HFF-Myc (cell line): ENCODE data around the gene ARHGAP21.

Experiments used
- DNase-seq: peaks from one replicate; pipeline ENCODE4 v3.0.0-alpha.2; 2011; ENCODE audit warnings: low read depth; ENCODE audit errors: extremely low read depth
- H3K4me3 ChIP-seq: replicated peaks from 2 replicates; pipeline ENCODE4 v1.5.1; 2011; ENCODE audit warnings: low read depth, mild to moderate bottlenecking, control low read depth, low read length
- TF ChIP-seq, protein P1 (sequence below): IDR thresholded peaks from 2 replicates; pipeline ENCODE4 v1.5.1; 2012; ENCODE audit warnings: mild to moderate bottlenecking, low read depth, low read length, control low read depth; ENCODE audit errors: missing control alignments

The ARHGAP21 gene

DNA sequence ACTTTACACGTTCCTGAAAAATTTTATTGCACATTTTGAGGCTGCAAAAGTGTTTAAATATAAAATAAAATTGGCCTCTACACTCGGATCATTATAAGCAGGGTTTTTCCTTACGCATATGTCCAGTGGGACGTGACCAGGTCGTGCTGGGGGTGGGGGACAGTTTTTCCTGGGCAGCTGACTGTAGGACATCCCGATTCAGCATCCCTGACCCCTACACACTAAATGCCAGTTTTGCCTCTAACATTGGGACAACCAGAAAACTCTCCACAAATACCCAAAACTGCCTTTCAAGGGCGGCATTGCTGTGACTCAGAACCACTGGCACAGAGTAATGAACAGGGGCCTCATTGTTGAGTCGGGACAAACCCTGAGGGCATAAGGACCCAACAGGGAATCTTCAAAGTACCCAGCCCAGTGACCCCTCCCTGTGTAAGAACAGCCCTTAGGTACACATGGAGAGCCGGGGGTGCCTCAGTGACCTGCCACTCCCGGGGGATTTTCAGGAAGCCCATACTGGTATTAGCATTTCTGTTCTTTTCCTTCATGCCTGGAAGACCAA, 170.6 kb downstream of the ARHGAP21 start:
- DNase-seq = no peak
- TF ChIP-seq, protein P1, sequence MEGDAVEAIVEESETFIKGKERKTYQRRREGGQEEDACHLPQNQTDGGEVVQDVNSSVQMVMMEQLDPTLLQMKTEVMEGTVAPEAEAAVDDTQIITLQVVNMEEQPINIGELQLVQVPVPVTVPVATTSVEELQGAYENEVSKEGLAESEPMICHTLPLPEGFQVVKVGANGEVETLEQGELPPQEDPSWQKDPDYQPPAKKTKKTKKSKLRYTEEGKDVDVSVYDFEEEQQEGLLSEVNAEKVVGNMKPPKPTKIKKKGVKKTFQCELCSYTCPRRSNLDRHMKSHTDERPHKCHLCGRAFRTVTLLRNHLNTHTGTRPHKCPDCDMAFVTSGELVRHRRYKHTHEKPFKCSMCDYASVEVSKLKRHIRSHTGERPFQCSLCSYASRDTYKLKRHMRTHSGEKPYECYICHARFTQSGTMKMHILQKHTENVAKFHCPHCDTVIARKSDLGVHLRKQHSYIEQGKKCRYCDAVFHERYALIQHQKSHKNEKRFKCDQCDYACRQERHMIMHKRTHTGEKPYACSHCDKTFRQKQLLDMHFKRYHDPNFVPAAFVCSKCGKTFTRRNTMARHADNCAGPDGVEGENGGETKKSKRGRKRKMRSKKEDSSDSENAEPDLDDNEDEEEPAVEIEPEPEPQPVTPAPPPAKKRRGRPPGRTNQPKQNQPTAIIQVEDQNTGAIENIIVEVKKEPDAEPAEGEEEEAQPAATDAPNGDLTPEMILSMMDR = no peak
- no peak overlapping the region for H3K4me3 ChIP-seq

DNA sequence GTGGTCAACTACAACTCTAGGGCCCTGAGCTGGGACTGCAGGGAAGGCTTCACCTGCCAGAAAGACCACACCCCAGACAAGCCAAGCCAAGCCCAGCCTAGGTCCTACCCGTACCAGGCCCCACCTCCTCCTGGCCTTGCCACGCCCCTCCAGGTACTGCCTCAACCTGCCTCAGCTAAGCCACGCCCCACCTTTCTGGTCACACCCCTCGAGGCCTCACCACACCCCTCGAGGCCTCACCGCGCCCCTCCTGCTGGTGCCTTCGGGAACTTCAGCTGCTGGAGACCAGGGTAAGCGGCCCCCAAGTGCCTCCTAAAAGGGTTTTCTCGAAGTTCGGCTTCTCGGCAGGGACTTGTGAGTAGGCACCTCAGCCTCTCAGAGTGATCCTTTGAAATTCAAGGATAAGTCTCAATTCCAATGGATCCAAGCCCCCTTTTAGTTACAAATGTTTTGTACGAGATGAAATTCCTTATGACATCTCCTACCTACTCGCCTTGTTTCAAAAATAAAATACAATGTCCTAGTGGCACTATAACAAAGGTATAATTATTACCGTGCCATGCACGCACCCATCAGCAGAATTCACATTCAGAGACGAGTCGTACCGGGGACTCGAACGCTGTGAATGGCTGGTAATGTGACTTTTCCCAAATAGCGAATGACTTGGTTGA, 171.2 kb downstream of the ARHGAP21 start:
- DNase-seq = no peak
- H3K4me3 ChIP-seq = no peak overlapping the region
- TF ChIP-seq, protein P1 = peak; percentile 49

DNA sequence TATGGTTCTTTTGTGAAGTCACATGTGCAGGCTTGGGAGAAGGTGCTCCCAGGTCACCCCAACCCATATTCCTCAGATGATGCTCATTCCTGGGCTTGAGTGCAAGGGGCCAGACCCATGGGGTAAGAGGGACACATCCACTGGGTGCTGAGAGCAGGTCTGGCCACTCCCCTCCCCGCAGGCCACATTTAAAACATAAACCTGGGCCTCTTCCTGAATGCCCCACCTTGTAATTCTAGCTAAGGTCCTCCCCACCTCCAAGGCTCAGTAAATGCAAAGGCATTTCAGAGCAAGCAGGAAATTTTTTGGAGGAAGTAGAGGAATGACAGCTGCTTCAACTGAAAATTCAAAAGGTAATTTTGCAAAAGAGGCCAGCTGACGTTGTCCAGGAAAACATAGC, 172.5 kb downstream of the ARHGAP21 start:
- H3K4me3 ChIP-seq = no peak overlapping the region
- no peak for DNase-seq
- TF ChIP-seq, protein P1 = no peak

DNA sequence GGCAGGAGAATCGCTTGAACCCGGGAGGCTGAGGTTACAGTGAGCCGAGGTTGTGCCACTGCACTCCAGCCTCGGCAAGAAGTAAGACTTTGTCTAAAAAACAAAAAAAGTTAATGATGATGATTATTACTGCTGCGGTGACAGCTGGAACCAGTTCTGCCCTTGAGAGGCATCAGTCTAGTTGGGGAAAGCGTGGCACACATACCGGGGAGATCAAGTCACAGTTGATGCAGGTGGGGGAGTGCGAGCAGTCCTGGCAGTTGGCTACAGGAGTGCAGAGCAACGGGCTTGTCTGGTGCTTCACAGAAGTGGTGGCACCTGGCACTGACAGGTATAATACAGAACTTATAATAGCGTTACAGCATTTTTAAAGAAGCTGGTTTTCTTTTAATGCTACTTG, 173.0 kb downstream of the ARHGAP21 start:
- DNase-seq = no peak
- no peak overlapping the region for H3K4me3 ChIP-seq
- TF ChIP-seq, protein P1 = no peak

DNA sequence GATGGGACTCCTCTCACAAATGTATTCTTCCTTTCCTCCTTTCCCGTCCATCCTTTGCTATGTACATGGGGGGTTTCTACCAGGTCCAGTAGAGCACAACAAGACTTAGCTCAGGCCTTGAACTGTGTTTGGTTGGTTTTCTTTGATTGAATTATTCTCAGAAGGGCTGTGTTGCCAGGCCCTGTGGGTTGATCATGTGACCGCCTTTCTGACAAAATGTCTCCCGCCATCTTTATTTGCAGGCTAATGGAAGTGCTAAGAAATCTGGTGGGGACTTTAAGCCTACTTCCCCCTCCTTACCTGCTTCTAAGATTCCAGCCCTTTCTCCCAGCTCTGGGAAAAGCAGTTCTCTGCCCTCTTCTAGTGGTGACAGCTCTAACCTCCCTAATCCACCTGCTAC, 178.1 kb downstream of the ARHGAP21 start:
- no peak for DNase-seq
- no peak overlapping the region for H3K4me3 ChIP-seq
- TF ChIP-seq, protein P1 = no peak

DNA sequence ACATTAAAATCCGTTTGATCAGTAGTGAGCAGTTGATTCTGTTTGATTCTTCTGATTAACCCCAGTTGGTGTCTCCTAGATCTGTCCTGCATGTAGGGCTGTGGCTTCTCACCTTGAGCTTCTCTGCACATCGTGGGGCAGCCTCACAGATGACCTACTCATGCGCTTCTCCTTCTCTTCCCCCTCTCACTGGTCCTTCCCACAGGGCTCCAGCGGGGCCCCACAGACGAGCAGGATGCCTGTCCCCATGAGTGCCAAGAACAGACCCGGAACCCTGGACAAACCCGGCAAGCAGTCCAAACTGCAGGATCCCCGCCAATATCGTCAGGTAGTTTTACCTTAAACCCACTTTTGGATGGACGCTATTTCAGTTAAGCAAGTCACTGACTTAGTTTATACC, 178.9 kb downstream of the ARHGAP21 start:
- no peak overlapping the region for H3K4me3 ChIP-seq
- TF ChIP-seq, protein P1 = no peak
- DNase-seq = no peak
